ENCODE data around the gene ETDB.
"Not testable (repeated sequence)": the region's sequence is repeated elsewhere in the genome, so short reads cannot be mapped to it uniquely, and the experiment has no call there.

Gene ETDB

DNA sequence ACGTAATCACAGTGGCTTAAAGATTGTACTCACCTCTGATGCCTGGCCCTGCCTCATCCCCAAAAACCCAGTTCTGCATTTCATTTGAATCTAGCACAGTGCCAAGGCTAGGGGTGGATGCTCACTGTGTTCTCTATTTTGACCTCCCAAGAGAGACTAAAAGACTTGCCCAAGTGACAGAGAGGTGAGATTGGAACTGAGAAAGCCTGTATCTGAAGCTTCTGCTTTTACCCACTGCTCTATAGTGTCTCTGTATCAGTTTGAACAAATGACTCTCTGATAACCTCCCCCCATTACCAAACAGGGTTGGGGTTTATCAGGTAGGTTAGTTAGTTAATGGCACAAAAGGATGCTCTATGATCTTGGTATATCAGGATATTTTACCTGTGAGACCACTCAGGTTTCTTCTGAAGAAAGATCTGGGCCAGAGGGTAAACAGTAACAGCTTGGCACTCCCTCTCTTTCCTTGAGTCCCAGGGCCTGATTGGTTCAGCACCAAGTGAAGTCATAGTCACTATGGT lies at the start of gene ETDB:
TSS of gene ETDB (minus strand) at position 471 of the 521 bp plus-strand sequence. CDS start 1,265 bp downstream, outside the sequence.
- not testable (repeated sequence) for H3K27me3 ChIP-seq (ENCODE audit: control insufficient read depth, insufficient read depth, low read length); H3K9ac ChIP-seq; H2AFZ ChIP-seq; H3K4me1 ChIP-seq; H3K36me3 ChIP-seq (ENCODE audit: control insufficient read depth, insufficient read depth, low read length); H3K4me3 ChIP-seq (ENCODE audit: low read depth, low read length); H3K79me2 ChIP-seq; H3K27ac ChIP-seq; H3K9me3 ChIP-seq (ENCODE audit: control insufficient read depth, low read length); H3K4me2 ChIP-seq (ENCODE audit: low read length)

DNA sequence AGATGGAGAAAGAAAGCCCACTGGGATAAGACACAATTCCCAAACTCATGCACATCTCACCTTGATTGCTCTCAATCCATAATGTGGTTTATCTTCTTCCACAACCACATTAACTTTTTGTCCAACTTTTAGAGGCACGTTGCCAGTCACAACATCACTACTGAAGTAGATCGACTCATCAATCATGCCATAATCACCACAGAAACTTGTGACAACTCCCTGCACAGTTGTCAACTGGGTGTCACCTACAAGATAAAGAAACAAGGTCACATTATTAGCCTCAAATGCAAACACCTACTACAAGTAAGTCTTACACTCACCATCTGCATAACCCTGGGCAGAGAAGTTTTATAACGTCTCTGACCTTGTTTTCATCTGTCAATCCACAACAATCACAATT lies 49.2 kb upstream of the ETDB start:
- not testable (repeated sequence) for H3K27me3 ChIP-seq (ENCODE audit: control insufficient read depth, insufficient read depth, low read length); H3K9ac ChIP-seq; H3K27ac ChIP-seq; H2AFZ ChIP-seq; H3K9me3 ChIP-seq (ENCODE audit: control insufficient read depth, low read length); H3K4me3 ChIP-seq (ENCODE audit: low read depth, low read length); H3K4me2 ChIP-seq (ENCODE audit: low read length); H3K36me3 ChIP-seq (ENCODE audit: control insufficient read depth, insufficient read depth, low read length); H3K4me1 ChIP-seq; H3K79me2 ChIP-seq

DNA sequence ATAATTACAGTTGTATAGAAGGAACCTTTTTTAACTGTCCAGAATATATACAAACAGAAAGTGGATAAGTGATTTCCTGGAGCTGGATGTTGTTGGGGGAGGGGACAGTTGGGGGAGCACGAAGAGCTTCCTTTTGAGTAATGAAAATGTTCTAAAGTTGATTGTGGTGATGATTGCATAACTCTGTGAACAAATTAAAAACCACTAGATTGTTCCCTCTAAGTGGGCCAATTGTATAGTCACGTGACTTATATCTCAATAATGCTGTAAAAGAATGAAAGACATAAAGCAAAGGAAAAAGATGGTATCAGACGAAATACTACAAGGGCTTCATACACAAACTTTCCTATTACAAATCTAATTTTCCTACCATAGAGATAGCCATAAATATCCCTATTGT lies 48.2 kb upstream of the ETDB start:
- no peaks in the 10 kb centered on the region for H3K79me2 ChIP-seq
- H3K4me1 ChIP-seq = no peaks in the 10 kb centered on the region
- no peaks in the 10 kb centered on the region for H3K9me3 ChIP-seq (ENCODE audit: control insufficient read depth, low read length)
- no peak overlapping the region for H3K9ac ChIP-seq
- no peaks in the 10 kb centered on the region for H3K27me3 ChIP-seq (ENCODE audit: control insufficient read depth, insufficient read depth, low read length)
- H3K27ac ChIP-seq = no peak overlapping the region
- H3K4me3 ChIP-seq (ENCODE audit: low read depth, low read length) = no peak overlapping the region
- no peak overlapping the region for H2AFZ ChIP-seq
- H3K4me2 ChIP-seq (ENCODE audit: low read length) = no peak overlapping the region
- TF ChIP-seq, protein P1, sequence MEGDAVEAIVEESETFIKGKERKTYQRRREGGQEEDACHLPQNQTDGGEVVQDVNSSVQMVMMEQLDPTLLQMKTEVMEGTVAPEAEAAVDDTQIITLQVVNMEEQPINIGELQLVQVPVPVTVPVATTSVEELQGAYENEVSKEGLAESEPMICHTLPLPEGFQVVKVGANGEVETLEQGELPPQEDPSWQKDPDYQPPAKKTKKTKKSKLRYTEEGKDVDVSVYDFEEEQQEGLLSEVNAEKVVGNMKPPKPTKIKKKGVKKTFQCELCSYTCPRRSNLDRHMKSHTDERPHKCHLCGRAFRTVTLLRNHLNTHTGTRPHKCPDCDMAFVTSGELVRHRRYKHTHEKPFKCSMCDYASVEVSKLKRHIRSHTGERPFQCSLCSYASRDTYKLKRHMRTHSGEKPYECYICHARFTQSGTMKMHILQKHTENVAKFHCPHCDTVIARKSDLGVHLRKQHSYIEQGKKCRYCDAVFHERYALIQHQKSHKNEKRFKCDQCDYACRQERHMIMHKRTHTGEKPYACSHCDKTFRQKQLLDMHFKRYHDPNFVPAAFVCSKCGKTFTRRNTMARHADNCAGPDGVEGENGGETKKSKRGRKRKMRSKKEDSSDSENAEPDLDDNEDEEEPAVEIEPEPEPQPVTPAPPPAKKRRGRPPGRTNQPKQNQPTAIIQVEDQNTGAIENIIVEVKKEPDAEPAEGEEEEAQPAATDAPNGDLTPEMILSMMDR (IDR thresholded peaks at IDR 0.05) = no peak
- no peaks in the 10 kb centered on the region for H3K36me3 ChIP-seq (ENCODE audit: control insufficient read depth, insufficient read depth, low read length)

DNA sequence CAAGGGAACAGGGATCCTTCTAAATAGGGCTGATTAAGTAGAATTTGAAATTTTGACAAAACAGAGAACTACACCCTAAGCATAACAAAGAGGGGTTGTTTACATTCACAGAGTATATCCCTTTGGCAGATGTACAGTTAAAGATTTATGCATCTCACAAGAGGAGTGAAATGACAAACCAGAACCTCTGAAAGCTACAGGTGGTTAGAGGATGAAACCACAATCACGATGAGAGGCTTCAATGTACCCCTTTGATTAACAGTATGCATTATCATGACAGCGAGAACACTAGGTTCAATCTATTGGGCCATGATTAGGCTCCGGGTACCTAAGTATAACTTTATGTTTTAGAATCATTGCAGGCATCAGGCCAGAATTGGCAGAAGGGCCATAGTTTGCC lies 34.4 kb upstream of the ETDB start:
- not testable (repeated sequence) for H3K36me3 ChIP-seq (ENCODE audit: control insufficient read depth, insufficient read depth, low read length); H3K27ac ChIP-seq; H3K9ac ChIP-seq; H3K79me2 ChIP-seq; H2AFZ ChIP-seq; H3K9me3 ChIP-seq (ENCODE audit: control insufficient read depth, low read length); H3K4me2 ChIP-seq (ENCODE audit: low read length); H3K4me1 ChIP-seq; H3K27me3 ChIP-seq (ENCODE audit: control insufficient read depth, insufficient read depth, low read length); H3K4me3 ChIP-seq (ENCODE audit: low read depth, low read length)

DNA sequence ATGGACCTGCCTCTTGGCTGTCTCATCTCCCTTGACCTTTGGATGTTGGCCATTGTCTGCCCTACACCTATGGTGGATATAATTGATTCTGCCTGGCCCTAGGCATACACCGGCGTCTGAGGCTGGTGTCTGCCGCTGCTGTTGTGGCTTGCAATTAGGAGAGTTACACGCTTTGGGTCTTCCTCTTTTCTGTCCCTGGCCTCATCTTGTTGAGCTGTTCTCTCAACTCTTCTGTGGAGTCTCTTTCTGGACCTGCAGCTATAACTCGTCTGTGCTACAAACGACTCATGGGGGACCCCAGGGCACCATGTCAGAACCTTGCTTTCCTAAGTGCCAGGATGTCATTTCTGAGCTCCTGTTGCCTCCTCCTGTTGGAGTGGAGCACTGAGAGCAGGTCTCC lies 5.8 kb upstream of the ETDB start:
- not testable (repeated sequence) for H3K9ac ChIP-seq; H3K4me3 ChIP-seq (ENCODE audit: low read depth, low read length); H3K4me2 ChIP-seq (ENCODE audit: low read length); H2AFZ ChIP-seq; H3K27me3 ChIP-seq (ENCODE audit: control insufficient read depth, insufficient read depth, low read length); H3K36me3 ChIP-seq (ENCODE audit: control insufficient read depth, insufficient read depth, low read length); H3K27ac ChIP-seq; H3K79me2 ChIP-seq; H3K9me3 ChIP-seq (ENCODE audit: control insufficient read depth, low read length); H3K4me1 ChIP-seq

DNA sequence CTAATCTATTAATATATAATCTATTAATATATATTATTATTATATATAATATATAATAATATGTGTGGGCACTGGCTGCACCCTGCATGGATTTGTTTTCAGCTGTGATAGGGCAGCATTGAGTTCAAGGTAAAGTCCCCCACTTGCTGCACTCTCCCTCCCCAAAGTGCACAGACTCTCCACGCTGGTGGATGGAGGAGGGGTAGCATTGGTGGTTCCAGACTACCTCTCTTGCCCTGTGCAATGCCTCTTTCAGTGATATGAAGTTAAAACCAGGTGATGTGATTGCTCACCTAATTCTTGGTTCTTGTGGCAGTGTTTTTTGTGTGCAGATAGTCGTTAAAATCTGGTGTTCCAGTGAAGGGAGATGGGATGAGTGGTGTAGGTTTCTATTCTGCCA lies 4.3 kb downstream of the ETDB start:
- H3K9ac ChIP-seq; H3K79me2 ChIP-seq; H3K36me3 ChIP-seq (ENCODE audit: control insufficient read depth, insufficient read depth, low read length); H3K4me2 ChIP-seq (ENCODE audit: low read length); H3K4me3 ChIP-seq (ENCODE audit: low read depth, low read length); H3K4me1 ChIP-seq; H2AFZ ChIP-seq; H3K27me3 ChIP-seq (ENCODE audit: control insufficient read depth, insufficient read depth, low read length); H3K27ac ChIP-seq; H3K9me3 ChIP-seq (ENCODE audit: control insufficient read depth, low read length): not testable (repeated sequence)

DNA sequence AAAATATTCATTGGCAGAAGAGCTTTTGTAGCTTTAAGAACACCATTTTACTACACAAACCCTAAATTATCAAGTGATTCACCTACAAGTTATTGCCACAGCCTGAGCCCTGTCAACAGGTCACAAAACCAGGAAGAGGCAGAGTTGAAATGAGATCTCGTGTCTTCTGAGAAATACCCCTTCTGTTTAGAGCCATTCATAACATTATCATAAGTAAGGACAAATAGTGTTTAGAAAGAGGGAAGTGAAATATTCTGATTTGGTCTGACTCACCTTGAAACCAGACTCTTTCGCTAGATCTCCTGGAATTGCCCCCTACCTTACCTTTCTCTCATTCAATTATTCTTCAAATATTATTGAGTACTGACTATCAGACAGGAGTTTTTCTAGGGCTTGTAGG lies 5.9 kb downstream of the ETDB start:
- Histone ChIP-seq H3K4me3 (ENCODE audit: low read depth, low read length) (no peak overlapping the region), H3K4me2 (ENCODE audit: low read length) (no peak overlapping the region), H3K36me3 (ENCODE audit: control insufficient read depth, insufficient read depth, low read length) (no peaks in the 10 kb centered on the region), H3K27ac (no peak overlapping the region), H3K4me1 (no peaks in the 10 kb centered on the region), H3K9me3 (ENCODE audit: control insufficient read depth, low read length) (no peaks in the 10 kb centered on the region), H3K9ac (no peak overlapping the region), H3K27me3 (ENCODE audit: control insufficient read depth, insufficient read depth, low read length) (no peaks in the 10 kb centered on the region), H2AFZ (no peak overlapping the region), H3K79me2 (no peaks in the 10 kb centered on the region)
- TF ChIP-seq, protein P1 (IDR thresholded peaks at IDR 0.05) = no peak
